HEK293 (cell line): ENCODE results near the gene TSTD1.

ENCODE experiments used
- CTCF ChIA-PET: fragments of 350-600 bp; formaldehyde crosslinking; extraction: SDS; loops from one replicate; lab custom pipeline; 2021; ENCODE audit warnings: antibody characterized with exemption; lab: Yijun Ruan, JAX
- POLR2A ChIA-PET: fragments of 300-600 bp; formaldehyde crosslinking; extraction: SDS; loops from one replicate; lab custom pipeline; 2020; ENCODE audit warnings: antibody characterized with exemption, inconsistent platforms; lab: Yijun Ruan, JAX
- H3K27ac ChIP-seq: fragments of 200-500 bp; sonication (Bioruptor generic); 2 replicates; pipeline ENCODE4 v1.5.1; 2014; ENCODE audit warnings: low read depth, low read length, control low read depth, inconsistent platforms; ENCODE audit errors: extremely low read depth
- H3K36me3 ChIP-seq, 2 experiments: fragments of 200-500 bp in 1 of 2; sonication (Bioruptor generic) in 1 of 2; 1 replicate in 1 of 2; 2 replicates in 1 of 2; pipeline ENCODE4 v1.5.1; 2014 to 2017; ENCODE audit warnings: inconsistent platforms in 2 of 2, low read length in 2 of 2; ENCODE audit not compliant: control insufficient read depth in 2 of 2, insufficient read depth in 1 of 2
- H3K4me1 ChIP-seq: fragments of 200-500 bp; sonication (Bioruptor generic); 2 replicates; pipeline ENCODE4 v1.5.1; 2014; ENCODE audit warnings: mild to moderate bottlenecking, low read length, inconsistent platforms; ENCODE audit not compliant: control insufficient read depth, insufficient read depth
- H3K4me3 ChIP-seq: 2 replicates; pipeline ENCODE4 v1.5.1; 2011; ENCODE audit warnings: low read depth, mild to moderate bottlenecking, control low read depth, low read length, moderate library complexity
- H3K9me3 ChIP-seq: fragments of 200-500 bp; sonication (Bioruptor generic); 2 replicates; pipeline ENCODE4 v1.5.1; 2014; ENCODE audit warnings: low read depth, low read length, inconsistent platforms; ENCODE audit not compliant: control insufficient read depth, insufficient read depth
- EGR2 ChIP-seq: fragments of 450-650 bp; formaldehyde crosslinking; IDR thresholded peaks from 2 replicates; pipeline ENCODE4 v1.5.1; 2016; ENCODE audit warnings: low read depth, missing biosample characterization, missing genetic modification characterization
- GLIS1 ChIP-seq: fragments of 450-650 bp; formaldehyde crosslinking; IDR thresholded peaks from 2 replicates; pipeline ENCODE4 v1.5.1; 2016; ENCODE audit warnings: missing biosample characterization, missing genetic modification characterization
- GLIS2 ChIP-seq: fragments of 450-650 bp; formaldehyde crosslinking; IDR thresholded peaks from 2 replicates; pipeline ENCODE4 v1.5.1; 2016; ENCODE audit warnings: missing biosample characterization, missing genetic modification characterization
- KLF1 ChIP-seq: fragments of 450-650 bp; formaldehyde crosslinking; IDR thresholded peaks from 2 replicates; pipeline ENCODE4 v1.5.1; 2016; ENCODE audit warnings: missing biosample characterization, missing genetic modification characterization
- KLF17 ChIP-seq: fragments of 450-650 bp; formaldehyde crosslinking; IDR thresholded peaks from 2 replicates; pipeline ENCODE4 v1.5.1; 2016; ENCODE audit warnings: missing biosample characterization, missing genetic modification characterization
- SCRT1 ChIP-seq: fragments of 450-650 bp; formaldehyde crosslinking; IDR thresholded peaks from 2 replicates; pipeline ENCODE4 v1.5.1; 2016; ENCODE audit warnings: missing biosample characterization, missing genetic modification characterization, borderline replicate concordance
- ZFHX2 ChIP-seq: fragments of 450-650 bp; formaldehyde crosslinking; conservative IDR thresholded peaks from 2 replicates; pipeline ENCODE4 v1.5.1; 2016; ENCODE audit warnings: missing biosample characterization, missing genetic modification characterization
- ZFP41 ChIP-seq: fragments of 450-650 bp; formaldehyde crosslinking; IDR thresholded peaks from 2 replicates; pipeline ENCODE4 v1.5.1; 2016; ENCODE audit warnings: missing biosample characterization, missing genetic modification characterization, borderline replicate concordance
- ZIC2 ChIP-seq: fragments of 450-650 bp; formaldehyde crosslinking; IDR thresholded peaks from 2 replicates; pipeline ENCODE4 v1.5.1; 2016; ENCODE audit warnings: missing biosample characterization, missing genetic modification characterization
- ZNF398 ChIP-seq: fragments of 450-650 bp; formaldehyde crosslinking; IDR thresholded peaks from 2 replicates; pipeline ENCODE4 v1.5.1; 2017; ENCODE audit warnings: missing biosample characterization, missing genetic modification characterization
- ZNF416 ChIP-seq: fragments of 450-650 bp; formaldehyde crosslinking; IDR thresholded peaks from 2 replicates; pipeline ENCODE4 v1.5.1; 2016; ENCODE audit warnings: missing biosample characterization, missing genetic modification characterization
- ZNF501 ChIP-seq: fragments of 450-650 bp; formaldehyde crosslinking; IDR thresholded peaks from 2 replicates; pipeline ENCODE4 v1.5.1; 2016; ENCODE audit warnings: missing biosample characterization, missing genetic modification characterization
- ZNF544 ChIP-seq: fragments of 450-650 bp; formaldehyde crosslinking; IDR thresholded peaks from 2 replicates; pipeline ENCODE4 v1.5.0; 2017; ENCODE audit warnings: missing biosample characterization, missing genetic modification characterization
- ZNF549 ChIP-seq: fragments of 450-650 bp; IDR thresholded peaks from 2 replicates; pipeline ENCODE4 v1.5.1; 2018; ENCODE audit warnings: missing biosample characterization, missing genetic modification characterization, mild to moderate bottlenecking, inconsistent platforms, moderate library complexity
- ZNF623 ChIP-seq: fragments of 450-650 bp; formaldehyde crosslinking; IDR thresholded peaks from 2 replicates; pipeline ENCODE4 v1.5.1; 2016; ENCODE audit warnings: missing biosample characterization, missing genetic modification characterization
- ZNF629 ChIP-seq: fragments of 450-650 bp; formaldehyde crosslinking; IDR thresholded peaks from 2 replicates; pipeline ENCODE4 v1.5.1; 2017; ENCODE audit warnings: missing biosample characterization, missing genetic modification characterization
- ZNF76 ChIP-seq: fragments of 450-650 bp; formaldehyde crosslinking; IDR thresholded peaks from 2 replicates; pipeline ENCODE4; 2016; ENCODE audit warnings: low read depth, missing biosample characterization, missing genetic modification characterization, borderline replicate concordance
- ZNF768 ChIP-seq: fragments of 450-650 bp; formaldehyde crosslinking; IDR thresholded peaks from 2 replicates; pipeline ENCODE4 v1.5.1; 2018; ENCODE audit warnings: missing biosample characterization, mild to moderate bottlenecking, missing genetic modification characterization
- ZNF785 ChIP-seq: fragments of 450-650 bp; formaldehyde crosslinking; IDR thresholded peaks from 2 replicates; pipeline ENCODE4 v1.5.1; 2016; ENCODE audit warnings: missing biosample characterization, missing genetic modification characterization

Gene TSTD1

GRCh38 chr1:161086457-161086856 is 47.7 kb upstream of the TSTD1 start:
- Histone ChIP-seq H3K4me3 (no peak overlapping the region), H3K9me3 (no peaks in the 10 kb centered on the region), H3K36me3 (no peaks in the 10 kb centered on the region), H3K27ac (no peak overlapping the region)
- ChIA-PET POLR2A (interaction anchor here (0.9 kb wide), 1 partner anchor 49 kb away, joined by 3 read pairs; no protein-coding TSS in a partner anchor), CTCF (interaction anchor here (0.6 to 2.5 kb wide), 3 partner anchors 11 to 1000 kb away, joined by 3 to 17 read pairs (median 4); partner anchors contain the start of gene KLHDC9)
- TF ChIP-seq ZNF629 (tag by site-specific recombination) (no peak), ZNF416 (no peak), ZNF549 (tag by site-specific recombination) (no peak), KLF1 (tag by site-specific recombination) (peak; percentile 94), KLF17 (tag by site-specific recombination) (peak; percentile 63; the same call in 1 of the 2 replicates)
- TF ChIP-seq, all 188 proteins: peak for 2
- H3K4me1 ChIP-seq: no peaks in the 10 kb centered on the region; the same call in 1 of the 2 replicates

- ChIA-PET CTCF (interaction anchor here (0.5 to 0.6 kb wide), 3 partner anchors 180 to 404 kb away, joined by 3 to 4 read pairs (median 3); no protein-coding TSS in a partner anchor), POLR2A (interaction anchor here (0.6 to 1.6 kb wide), 4 partner anchors 37 to 77 kb away, joined by 3 to 5 read pairs (median 3); partner anchors contain the start of gene F11R)
- peak; percentile 36 for TF ChIP-seq ZIC2
- no peak for TF ChIP-seq ZFP41
- TF ChIP-seq KLF17 (tag by site-specific recombination): no peak
- TF ChIP-seq ZNF501 (tag by site-specific recombination): no peak
- TF ChIP-seq ZNF544: no peak
- TF ChIP-seq ZNF76 (tag by site-specific recombination): no peak
- no peak for TF ChIP-seq ZNF785
- TF ChIP-seq ZNF398 (tag by site-specific recombination): peak; percentile 39; the same call in 1 of the 2 replicates
- peak; percentile 55; the same call in 1 of the 2 replicates for TF ChIP-seq ZFHX2 (tag by site-specific recombination)
- no peak for TF ChIP-seq SCRT1 (tag by site-specific recombination)
- peak; percentile 29; the same call in 1 of the 2 replicates for TF ChIP-seq EGR2 (tag by site-specific recombination)
- no peak for TF ChIP-seq ZNF768 (tag by site-specific recombination)
- no peak for TF ChIP-seq ZNF623
- peak; percentile 90 for TF ChIP-seq GLIS1 (tag by site-specific recombination)
- peak; percentile 26; the same call in 1 of the 2 replicates for TF ChIP-seq GLIS2 (tag by site-specific recombination)
- H3K36me3 ChIP-seq: no peaks in the 10 kb centered on the region
- H3K4me1 ChIP-seq: no peaks in the 10 kb centered on the region; the same call in 1 of the 2 replicates
- H3K4me3 ChIP-seq: no peak overlapping the region
- no peak overlapping the region for H3K27ac ChIP-seq
- no peaks in the 10 kb centered on the region for H3K9me3 ChIP-seq
These were observed 46.4 kb upstream of the TSTD1 start for GRCh38 chr1:161085165-161085564.
